ENCODE results near the gene RAB5B.

The RAB5B gene

DNA sequence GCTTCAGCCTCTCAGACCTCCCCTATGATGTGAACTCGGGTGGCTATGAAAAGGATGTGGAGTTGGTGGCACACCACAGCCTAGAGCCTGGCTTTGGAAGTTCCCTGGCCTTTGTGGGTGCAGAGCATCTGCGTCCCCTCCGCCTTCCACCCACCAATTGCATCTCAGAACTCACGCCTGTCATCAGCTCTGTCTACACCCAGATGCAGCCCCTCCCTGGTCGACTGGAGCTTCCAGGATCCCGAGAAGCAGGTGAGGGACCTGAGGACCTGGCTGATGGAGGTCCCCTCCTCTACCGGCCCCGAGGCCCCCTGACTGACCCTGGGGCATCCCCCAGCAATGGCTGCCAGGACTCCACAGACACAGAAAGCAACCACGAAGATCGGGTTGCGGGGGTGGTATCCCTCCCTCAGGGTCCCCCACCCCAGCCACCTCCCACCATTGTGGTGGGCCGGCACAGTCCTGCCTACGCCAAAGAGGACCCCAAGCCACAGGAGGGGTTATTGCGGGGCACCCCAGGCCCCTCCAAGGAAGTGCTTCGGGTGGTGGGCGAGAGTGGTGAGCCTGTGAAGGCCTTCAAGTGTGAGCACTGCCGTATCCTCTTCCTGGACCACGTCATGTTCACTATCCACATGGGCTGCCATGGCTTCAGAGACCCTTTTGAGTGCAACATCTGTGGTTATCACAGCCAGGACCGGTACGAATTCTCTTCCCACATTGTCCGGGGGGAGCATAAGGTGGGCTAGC lies 60.9 kb downstream of the RAB5B start:
- no peak overlapping the region for H3K4me3 ChIP-seq (ENCODE audit: low read depth, low read length)
- no peak overlapping the region for H3K27ac ChIP-seq
- no peaks in the 10 kb centered on the region for H3K9me3 ChIP-seq (ENCODE audit: severe bottlenecking)
- TF ChIP-seq, protein P1, sequence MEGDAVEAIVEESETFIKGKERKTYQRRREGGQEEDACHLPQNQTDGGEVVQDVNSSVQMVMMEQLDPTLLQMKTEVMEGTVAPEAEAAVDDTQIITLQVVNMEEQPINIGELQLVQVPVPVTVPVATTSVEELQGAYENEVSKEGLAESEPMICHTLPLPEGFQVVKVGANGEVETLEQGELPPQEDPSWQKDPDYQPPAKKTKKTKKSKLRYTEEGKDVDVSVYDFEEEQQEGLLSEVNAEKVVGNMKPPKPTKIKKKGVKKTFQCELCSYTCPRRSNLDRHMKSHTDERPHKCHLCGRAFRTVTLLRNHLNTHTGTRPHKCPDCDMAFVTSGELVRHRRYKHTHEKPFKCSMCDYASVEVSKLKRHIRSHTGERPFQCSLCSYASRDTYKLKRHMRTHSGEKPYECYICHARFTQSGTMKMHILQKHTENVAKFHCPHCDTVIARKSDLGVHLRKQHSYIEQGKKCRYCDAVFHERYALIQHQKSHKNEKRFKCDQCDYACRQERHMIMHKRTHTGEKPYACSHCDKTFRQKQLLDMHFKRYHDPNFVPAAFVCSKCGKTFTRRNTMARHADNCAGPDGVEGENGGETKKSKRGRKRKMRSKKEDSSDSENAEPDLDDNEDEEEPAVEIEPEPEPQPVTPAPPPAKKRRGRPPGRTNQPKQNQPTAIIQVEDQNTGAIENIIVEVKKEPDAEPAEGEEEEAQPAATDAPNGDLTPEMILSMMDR (IDR thresholded peaks at IDR 0.05; ENCODE audit: low read depth, low read length): no peak
- H3K36me3 ChIP-seq: peaks cover 32% of the 10 kb centered on the region
- no peak for DNase-seq
- H3K27me3 ChIP-seq (ENCODE audit: insufficient read depth, low read depth, severe bottlenecking): no peaks in the 10 kb centered on the region

DNA sequence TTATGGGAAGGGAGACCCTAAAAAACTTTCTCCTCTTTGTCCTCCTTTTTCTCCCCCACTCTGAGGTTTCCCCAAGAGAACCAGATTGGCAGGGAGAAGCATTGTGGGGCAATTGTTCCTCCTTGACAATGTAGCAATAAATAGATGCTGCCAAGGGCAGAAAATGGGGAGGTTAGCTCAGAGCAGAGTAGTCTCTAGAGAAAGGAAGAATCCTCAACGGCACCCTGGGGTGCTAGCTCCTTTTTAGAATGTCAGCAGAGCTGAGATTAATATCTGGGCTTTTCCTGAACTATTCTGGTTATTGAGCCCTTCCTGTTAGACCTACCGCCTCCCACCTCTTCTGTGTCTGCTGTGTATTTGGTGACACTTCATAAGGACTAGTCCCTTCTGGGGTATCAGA lies 63.3 kb downstream of the RAB5B start:
- DNase-seq: no peak
- TF ChIP-seq, protein P1 (IDR thresholded peaks at IDR 0.05; ENCODE audit: low read depth, low read length): no peak
- Histone ChIP-seq H3K27ac (no peak overlapping the region), H3K9me3 (ENCODE audit: severe bottlenecking) (no peaks in the 10 kb centered on the region), H3K36me3 (peaks cover 33% of the 10 kb centered on the region), H3K27me3 (ENCODE audit: insufficient read depth, low read depth, severe bottlenecking) (no peaks in the 10 kb centered on the region), H3K4me3 (ENCODE audit: low read depth, low read length) (no peak overlapping the region)

GRCh38 chr12:56038022-56038655 lies 64.3 kb downstream of the RAB5B start:
- Histone ChIP-seq H3K27ac (no peak overlapping the region), H3K36me3 (peaks cover 34% of the 10 kb centered on the region), H3K9me3 (ENCODE audit: severe bottlenecking) (no peaks in the 10 kb centered on the region), H3K27me3 (ENCODE audit: insufficient read depth, low read depth, severe bottlenecking) (no peaks in the 10 kb centered on the region), H3K4me3 (ENCODE audit: low read depth, low read length) (no peak overlapping the region)
- no peak for DNase-seq
- TF ChIP-seq, protein P1 (IDR thresholded peaks at IDR 0.05; ENCODE audit: low read depth, low read length): no peak

GRCh38 chr12:56040151-56040550 lies 66.3 kb downstream of the RAB5B start:
- peak overlapping the region; percentile 79 for H3K27ac ChIP-seq
- H3K9me3 ChIP-seq (ENCODE audit: severe bottlenecking): no peaks in the 10 kb centered on the region
- DNase-seq: no peak
- peaks cover 39% of the 10 kb centered on the region for H3K36me3 ChIP-seq
- TF ChIP-seq, protein P1 (IDR thresholded peaks at IDR 0.05; ENCODE audit: low read depth, low read length): no peak
- peak overlapping the region; percentile 47; the same call in 1 of the 2 replicates for H3K4me3 ChIP-seq (ENCODE audit: low read depth, low read length)
- no peaks in the 10 kb centered on the region for H3K27me3 ChIP-seq (ENCODE audit: insufficient read depth, low read depth, severe bottlenecking)

- no peaks in the 10 kb centered on the region for H3K27me3 ChIP-seq (ENCODE audit: insufficient read depth, low read depth, severe bottlenecking)
- DNase-seq: peak; percentile 62
- TF ChIP-seq, protein P1 (IDR thresholded peaks at IDR 0.05; ENCODE audit: low read depth, low read length): no peak
- H3K4me3 ChIP-seq (ENCODE audit: low read depth, low read length): peak overlapping the region; percentile 47
- peaks cover 42% of the 10 kb centered on the region for H3K36me3 ChIP-seq
- H3K9me3 ChIP-seq (ENCODE audit: severe bottlenecking): no peaks in the 10 kb centered on the region
- peak overlapping the region; percentile 79 for H3K27ac ChIP-seq
Measured at GRCh38 chr12:56040963-56041551, 67.2 kb downstream of the RAB5B start.
